Inflammatory macrophage treated with lipopolysaccharide for 1 hour (primary cell): Measurements from ENCODE around the gene CTRL.
"Not testable (repeated sequence)": the region's sequence is repeated elsewhere in the genome, so short reads cannot be mapped to it uniquely, and the experiment has no call there.

ENCODE experiments used
- DNase-seq, 2 donors: peaks; one replicate each; pipeline ENCODE4 v3.0.0-alpha.2; 2020 to 2022

Gene CTRL

GRCh38 chr16:67940446-67941089 is 8.9 kb upstream of the CTRL start:
- DNase-seq = no peak

- no peak for DNase-seq
Measured at GRCh38 chr16:67939507-67940445, 8.1 kb upstream of the CTRL start.

DNA sequence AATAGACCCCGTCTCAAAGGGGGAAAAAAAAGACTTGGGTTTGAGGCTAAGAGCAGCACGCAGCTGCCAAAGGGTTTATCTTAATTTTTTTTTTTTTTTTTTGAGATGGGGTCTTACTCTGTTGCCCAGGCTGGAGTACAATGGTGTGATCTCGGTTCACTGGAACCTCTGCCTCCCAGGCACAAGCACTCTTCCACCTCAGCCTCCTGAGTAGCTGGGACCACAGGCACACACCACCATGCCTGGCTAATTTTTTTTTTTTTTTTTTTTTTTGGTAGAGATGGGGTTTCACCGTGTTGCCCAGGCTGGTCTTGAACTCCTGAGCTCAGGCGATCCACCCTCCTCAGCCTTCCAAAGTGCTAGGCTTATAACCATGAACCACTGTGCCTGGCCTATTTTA is 6.1 kb upstream of the CTRL start:
- DNase-seq = not testable (repeated sequence)

- peak; percentile 90 to 92 for DNase-seq
Measured at GRCh38 chr16:67936880-67937605, 5.4 kb upstream of the CTRL start.

GRCh38 chr16:67936124-67936879 is 4.6 kb upstream of the CTRL start, which contains the start of gene PSMB10:
TSS of gene PSMB10 (minus strand) at chr16:67936850. CDS start at chr16:67936749, 101 bp downstream.
- peak in 1 of 2 donors; percentile 22 for DNase-seq

DNA sequence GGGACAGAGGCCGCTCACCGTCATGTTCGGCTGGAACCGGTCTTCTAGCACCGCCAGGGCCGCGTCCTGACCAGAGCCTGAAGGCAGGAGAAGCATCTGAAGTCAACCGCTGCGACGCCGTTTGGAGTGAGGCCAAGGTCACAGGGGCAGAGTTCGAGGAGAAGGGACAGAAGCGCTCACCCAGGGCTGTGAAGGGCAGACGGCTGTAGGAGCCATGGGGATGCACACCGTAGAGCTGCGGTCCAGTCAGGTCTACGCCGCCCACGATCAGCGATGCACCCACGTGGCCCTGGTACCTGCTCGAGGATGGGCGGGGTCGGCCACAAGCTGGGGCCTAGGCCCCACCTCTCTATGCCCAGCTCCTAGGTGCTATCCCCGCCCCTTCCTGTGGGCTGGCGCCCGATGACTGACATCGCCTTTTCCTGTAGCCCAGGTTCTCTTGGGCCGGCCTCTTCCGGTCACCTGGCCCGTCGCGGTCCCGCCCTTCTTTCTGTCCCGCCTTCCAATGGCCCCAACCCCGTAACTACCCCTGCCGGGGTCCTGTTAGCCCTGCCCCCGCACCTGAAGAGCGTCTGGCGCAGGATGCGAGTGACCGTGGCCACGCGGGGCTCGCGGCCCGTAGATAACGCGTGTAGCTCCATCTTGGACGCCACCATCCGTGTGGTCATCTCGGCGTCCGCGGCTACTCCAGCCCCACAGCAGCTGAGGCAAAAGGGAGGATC is 3.9 kb upstream of the CTRL start:
- DNase-seq = peak; percentile 86 to 87

DNA sequence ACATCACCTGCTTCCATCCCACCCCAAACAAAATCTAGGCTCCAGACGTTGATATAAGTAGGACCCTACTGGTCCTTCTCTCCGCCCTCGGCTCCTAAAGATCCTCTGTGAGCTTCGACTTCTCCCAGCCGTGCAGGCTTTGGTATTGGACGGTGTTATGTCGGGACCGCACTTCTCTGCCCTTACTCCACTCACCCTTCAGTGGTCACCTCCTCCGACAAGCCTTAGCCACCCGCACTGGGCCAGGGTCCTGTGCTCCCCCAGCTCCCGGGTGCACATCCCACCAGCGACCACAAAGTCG is 3.4 kb upstream of the CTRL start:
- DNase-seq = no peak

DNA sequence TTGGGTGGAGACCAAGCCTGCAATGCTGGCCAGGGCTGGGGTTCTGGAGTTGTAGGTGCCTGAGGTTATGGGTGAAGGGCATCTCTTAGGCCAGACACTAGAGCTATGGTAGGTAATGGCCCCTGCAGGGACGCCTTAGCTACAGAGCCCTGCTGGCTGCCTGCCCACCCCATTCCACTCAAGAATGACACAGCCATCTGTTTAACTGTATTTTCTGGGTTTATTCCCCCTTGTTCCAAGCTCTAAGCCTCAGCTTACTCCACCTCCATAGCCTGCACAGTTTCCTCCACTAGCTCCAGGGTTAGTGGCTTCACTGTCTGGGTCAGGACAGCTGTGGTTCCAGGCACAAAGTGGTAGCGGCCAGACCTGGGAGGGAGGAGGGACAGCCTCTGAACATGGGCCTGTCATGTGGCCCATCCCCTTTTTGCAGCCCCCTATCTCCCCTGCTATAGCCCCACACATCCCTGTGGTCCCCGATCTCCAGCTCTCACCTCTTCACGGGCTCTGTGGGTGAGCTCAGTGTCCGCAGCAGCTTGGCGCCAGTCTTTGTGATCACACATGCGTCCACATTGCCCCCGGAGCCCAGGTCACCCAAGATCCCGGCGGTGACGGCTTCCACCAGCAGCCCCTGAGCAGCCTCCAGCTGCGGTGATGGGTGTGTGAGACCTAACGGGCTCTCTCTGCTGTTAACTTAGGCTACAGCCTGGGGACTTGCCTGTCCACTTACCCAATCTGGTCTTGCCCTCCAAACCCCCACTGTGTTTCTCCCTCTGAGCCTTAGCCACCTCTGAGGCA is 2.8 kb upstream of the CTRL start:
- DNase-seq = no peak

- no peak for DNase-seq
Measured at GRCh38 chr16:67933805-67934204, 2.1 kb upstream of the CTRL start.

- no peak for DNase-seq
Measured at GRCh38 chr16:67932462-67932840, 789 bp upstream of the CTRL start.

DNA sequence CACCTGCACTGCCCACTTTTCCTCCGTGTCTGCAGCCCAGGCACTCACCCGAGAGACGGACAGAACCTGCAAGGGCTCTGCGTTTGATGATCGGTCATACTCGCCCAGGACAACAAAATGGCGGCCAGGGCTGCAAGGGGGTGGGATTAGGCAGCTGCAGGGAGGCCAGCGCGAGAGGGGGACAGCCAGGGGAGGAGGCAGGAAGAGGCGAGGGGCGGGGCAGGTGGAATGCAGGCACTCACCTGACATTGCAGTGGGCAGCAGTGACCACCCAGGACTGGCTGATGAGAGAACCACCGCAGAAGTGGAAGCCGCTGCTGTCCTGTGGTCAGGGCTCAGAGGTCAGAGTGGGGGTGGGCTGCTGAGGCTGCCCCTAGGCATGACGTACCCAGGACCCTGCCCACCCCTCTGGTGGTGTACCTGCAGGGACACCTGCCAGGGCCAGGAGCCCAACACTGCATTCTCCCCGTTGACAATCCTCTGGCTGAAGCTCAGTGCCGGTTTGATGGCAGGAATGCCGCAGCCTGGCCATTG is 917 bp downstream of the CTRL start:
- DNase-seq = no peak

DNA sequence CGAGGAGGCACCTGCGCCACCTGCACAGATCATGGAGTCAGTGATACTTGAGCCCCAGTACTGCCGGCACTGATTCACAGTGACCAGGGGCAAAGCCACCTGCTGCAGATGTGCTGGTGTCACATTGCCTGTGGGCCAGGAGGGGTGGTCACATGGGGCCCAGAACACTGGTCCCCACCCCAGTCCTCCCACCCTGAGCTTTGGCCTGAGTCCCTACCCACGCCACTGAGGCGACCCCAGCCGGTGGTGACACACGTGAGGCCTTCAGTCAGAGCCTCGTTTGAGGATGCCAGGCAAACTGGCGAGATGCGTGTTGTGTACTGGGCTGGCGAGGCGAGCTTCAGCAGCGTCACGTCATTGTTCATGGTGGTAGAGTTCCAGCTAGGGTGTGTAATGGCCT is 1.5 kb downstream of the CTRL start:
- DNase-seq = no peak

- peak; percentile 30 to 60 for DNase-seq
Measured at GRCh38 chr16:67928561-67929364, 2.9 kb downstream of the CTRL start.

GRCh38 chr16:67928147-67928546 is 3.5 kb downstream of the CTRL start:
- no peak for DNase-seq

- DNase-seq = no peak
Measured at GRCh38 chr16:67927131-67927941, 4.3 kb downstream of the CTRL start.

GRCh38 chr16:67926181-67926750 is 5.4 kb downstream of the CTRL start:
- no peak for DNase-seq

GRCh38 chr16:67924140-67924906 is 7.3 kb downstream of the CTRL start:
- DNase-seq = no peak
